Activated T-cell treated with anti-CD3 and anti-CD28 coated beads, Interleukin-2, amount 50 U/mL, for 4 hours (primary cell): Measurements from ENCODE around the gene PSMB11. TPM values are rescaled to one million over a fixed set of nuclear protein-coding genes. Genes with fewer than 3 reads are reported as not detected.

Experiments
- ATAC-seq, 2 donors: fragments of 200-7000 bp; cut with Tn5 transposase; one replicate each; pipeline ENCODE4 v1.10.0; 2021
- DNase-seq: peaks from one replicate; pipeline ENCODE4 v3.0.0-alpha.2; 2020
- H3K27me3 Mint-ChIP-seq: one replicate; pipeline ENCODE4 v1.8.0; 2021; ENCODE audit warnings: low read depth, mixed read lengths
- H3K36me3 Mint-ChIP-seq: one replicate; pipeline ENCODE4 v1.8.0; 2022; ENCODE audit warnings: mixed read lengths; ENCODE audit not compliant: insufficient read depth
- H3K4me1 Mint-ChIP-seq: one replicate; pipeline ENCODE4 v1.8.0; 2021; ENCODE audit warnings: low read depth, mixed read lengths
- H3K4me3 Mint-ChIP-seq: one replicate; pipeline ENCODE4 v1.8.0; 2021; ENCODE audit warnings: mild to moderate bottlenecking, moderate library complexity, mixed read lengths
- H3K9me3 Mint-ChIP-seq: one replicate; pipeline ENCODE4 v1.8.0; 2021; ENCODE audit warnings: mixed read lengths
- total RNA-seq, 3 donors: library from RNA; stranded (reverse); gene quantifications; one replicate each; pipeline ENCODE4 v1.2.1, GENCODE V29; 2021

Gene PSMB11
- total RNA-seq, 3 donors from 2014 or later = not detected

DNA sequence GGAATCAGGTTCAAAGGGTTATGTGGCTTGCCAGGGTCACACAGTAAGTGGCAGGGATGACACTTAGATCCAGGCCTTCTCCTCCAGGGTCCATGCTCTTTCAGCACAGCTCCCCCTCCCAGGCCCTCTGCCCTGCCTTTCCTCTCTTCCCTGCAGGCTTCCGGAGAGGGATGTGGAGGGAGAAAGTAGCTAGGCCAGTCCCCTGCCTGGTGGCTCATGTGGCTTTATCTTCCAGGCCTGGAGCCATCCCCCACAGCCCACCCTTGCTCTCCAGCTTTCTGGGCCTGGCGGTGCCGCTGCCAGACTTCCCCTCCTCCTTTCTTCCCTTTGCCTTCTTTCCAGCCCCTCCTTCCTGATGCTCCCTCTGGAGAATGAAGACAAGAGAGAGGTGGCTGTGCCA lies 1.7 kb downstream of the PSMB11 start:
- ATAC-seq (no peak), DNase-seq (no peak)
- H3K27me3 Mint-ChIP-seq = peaks cover 5% of the 10 kb centered on the region
- H3K4me1 Mint-ChIP-seq = no peaks in the 10 kb centered on the region
- no peaks in the 10 kb centered on the region for H3K36me3 Mint-ChIP-seq
- no peaks in the 10 kb centered on the region for H3K9me3 Mint-ChIP-seq
- no peak overlapping the region for H3K4me3 Mint-ChIP-seq

DNA sequence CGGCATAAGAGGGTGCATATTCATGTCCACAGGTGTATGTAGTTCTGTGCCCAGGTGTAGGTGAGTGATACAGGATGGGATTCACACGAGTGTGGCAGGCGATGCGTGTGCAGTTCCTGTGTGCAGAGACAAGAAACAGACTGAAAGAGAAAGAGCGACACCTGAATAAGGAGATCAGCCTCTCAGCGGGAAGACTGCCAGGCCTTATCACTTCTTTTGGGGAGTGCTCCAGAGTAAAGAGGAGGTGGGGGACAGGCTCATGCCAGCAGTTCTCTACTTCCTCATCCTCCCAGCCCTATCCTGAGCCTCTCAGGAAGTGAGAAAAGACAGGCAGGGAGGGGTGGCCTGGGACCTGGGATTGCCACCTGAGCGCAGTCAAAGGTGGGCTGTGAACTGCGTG lies 2.8 kb downstream of the PSMB11 start:
- Mint-ChIP-seq H3K4me3 (no peak overlapping the region), H3K4me1 (no peaks in the 10 kb centered on the region), H3K27me3 (peaks cover 5% of the 10 kb centered on the region), H3K9me3 (no peaks in the 10 kb centered on the region), H3K36me3 (no peaks in the 10 kb centered on the region)
- ATAC-seq (no peak), DNase-seq (no peak)

- Mint-ChIP-seq H3K36me3 (no peaks in the 10 kb centered on the region), H3K4me1 (no peaks in the 10 kb centered on the region), H3K27me3 (peaks cover 5% of the 10 kb centered on the region), H3K4me3 (no peak overlapping the region), H3K9me3 (no peaks in the 10 kb centered on the region)
- DNase-seq = no peak
- ATAC-seq = no peak
These were observed 3.7 kb downstream of the PSMB11 start for GRCh38 chr14:23045419-23046357.

DNA sequence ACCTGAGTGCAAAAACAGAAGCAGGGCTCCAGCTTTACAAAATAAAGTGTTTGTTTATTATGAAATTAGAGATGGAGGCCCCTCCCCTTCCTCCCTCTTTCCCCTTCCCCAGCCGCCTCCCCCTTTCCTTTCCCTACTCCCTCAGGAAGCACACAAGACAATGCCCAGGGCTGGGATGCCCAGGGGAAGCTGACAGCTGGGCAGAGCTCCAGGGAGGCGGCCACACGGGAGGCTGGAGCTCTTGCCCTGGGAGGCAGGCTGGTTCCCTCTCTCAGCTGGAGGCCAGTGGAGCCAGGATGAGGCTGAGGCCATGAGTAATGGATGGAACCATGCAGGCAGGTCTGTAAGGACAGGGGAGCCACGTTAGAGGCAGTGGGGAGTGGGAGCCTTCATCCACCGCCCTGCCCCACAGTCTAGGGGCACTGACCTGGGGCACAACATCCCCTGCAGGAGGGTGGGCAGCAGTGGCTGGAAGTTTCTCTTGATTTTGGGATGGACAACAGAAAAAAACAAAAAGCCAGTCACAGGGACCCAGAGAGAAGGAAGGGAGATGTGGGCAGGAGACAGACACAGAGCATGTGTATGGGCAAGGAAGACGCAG lies 5.1 kb downstream of the PSMB11 start:
- no peak for DNase-seq
- Mint-ChIP-seq H3K9me3 (no peaks in the 10 kb centered on the region), H3K4me1 (no peaks in the 10 kb centered on the region), H3K27me3 (peaks cover 5% of the 10 kb centered on the region), H3K4me3 (no peak overlapping the region), H3K36me3 (no peaks in the 10 kb centered on the region)
- ATAC-seq = no peak

DNA sequence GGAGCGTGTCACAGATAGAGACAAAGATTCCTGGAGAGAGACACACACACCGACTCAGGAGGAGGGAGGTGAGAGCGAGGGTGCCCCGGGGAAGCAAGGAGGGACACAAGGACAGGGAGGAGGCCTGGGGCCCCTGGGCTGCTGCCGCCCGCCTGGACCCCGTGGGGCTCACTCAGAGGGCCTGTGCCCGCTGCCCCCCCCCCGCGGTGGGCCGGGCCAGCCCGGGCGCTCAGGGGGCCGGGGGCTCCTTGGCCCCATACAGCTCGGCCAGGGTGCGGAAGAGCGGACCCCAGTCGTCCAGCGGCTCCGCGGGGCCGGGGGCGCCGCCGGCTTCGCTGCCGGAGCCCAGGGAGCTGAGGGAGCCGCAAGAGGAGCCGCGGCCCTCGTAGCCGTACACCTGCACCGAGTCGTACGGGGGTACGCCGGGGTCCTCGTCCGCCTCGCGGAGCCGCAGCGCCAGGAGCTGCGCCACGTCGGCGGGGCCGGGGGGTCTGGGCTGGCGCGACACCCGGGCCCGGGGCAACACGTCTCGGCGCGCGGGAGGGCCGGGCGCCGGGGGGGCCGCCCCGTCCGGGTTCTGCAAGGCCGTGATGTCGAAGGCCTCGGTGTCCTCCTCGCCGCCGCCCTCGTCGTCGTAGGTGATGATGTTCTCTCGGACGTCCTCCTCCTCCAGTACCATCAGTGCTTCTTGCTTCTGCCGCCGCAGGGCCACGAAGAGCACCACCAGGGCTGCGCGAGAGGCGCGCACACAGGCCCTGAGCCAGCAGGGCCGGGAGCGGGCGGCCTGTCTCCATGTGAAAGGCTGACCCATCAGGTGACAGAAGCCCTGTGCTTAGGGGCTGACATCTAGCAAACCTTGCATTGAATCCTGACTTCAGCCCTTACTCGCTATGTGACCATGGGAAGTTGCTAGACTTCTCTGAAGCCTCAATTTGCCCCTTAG lies 6.0 kb downstream of the PSMB11 start:
- ATAC-seq (no peak), DNase-seq (no peak)
- no peaks in the 10 kb centered on the region for H3K9me3 Mint-ChIP-seq
- H3K27me3 Mint-ChIP-seq = peaks cover 5% of the 10 kb centered on the region
- H3K4me3 Mint-ChIP-seq = no peak overlapping the region
- no peaks in the 10 kb centered on the region for H3K36me3 Mint-ChIP-seq
- no peaks in the 10 kb centered on the region for H3K4me1 Mint-ChIP-seq

DNA sequence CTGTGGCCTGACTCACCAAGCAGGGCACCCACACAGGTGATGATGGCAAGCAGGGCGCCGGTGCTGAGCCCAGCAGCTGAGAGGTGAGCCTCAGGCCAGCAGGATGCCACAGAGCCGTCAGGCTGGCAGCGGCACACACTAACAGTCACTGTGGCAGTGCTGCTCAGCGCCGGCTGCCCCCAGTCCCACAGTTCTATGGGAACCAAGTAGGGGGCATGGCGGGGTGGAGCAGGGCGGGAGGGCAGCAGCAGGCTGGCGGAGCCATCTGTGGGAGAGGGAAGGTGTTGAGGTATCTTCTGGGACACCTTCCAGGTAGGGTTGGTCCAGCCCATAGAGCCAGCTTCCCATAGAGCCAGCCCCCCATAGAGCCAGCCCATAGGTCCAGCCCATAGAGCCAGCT lies 7.0 kb downstream of the PSMB11 start:
- ATAC-seq (no peak), DNase-seq (no peak)
- Mint-ChIP-seq H3K9me3 (no peaks in the 10 kb centered on the region), H3K36me3 (no peaks in the 10 kb centered on the region), H3K4me1 (no peaks in the 10 kb centered on the region), H3K27me3 (peaks cover 5% of the 10 kb centered on the region), H3K4me3 (no peak overlapping the region)

DNA sequence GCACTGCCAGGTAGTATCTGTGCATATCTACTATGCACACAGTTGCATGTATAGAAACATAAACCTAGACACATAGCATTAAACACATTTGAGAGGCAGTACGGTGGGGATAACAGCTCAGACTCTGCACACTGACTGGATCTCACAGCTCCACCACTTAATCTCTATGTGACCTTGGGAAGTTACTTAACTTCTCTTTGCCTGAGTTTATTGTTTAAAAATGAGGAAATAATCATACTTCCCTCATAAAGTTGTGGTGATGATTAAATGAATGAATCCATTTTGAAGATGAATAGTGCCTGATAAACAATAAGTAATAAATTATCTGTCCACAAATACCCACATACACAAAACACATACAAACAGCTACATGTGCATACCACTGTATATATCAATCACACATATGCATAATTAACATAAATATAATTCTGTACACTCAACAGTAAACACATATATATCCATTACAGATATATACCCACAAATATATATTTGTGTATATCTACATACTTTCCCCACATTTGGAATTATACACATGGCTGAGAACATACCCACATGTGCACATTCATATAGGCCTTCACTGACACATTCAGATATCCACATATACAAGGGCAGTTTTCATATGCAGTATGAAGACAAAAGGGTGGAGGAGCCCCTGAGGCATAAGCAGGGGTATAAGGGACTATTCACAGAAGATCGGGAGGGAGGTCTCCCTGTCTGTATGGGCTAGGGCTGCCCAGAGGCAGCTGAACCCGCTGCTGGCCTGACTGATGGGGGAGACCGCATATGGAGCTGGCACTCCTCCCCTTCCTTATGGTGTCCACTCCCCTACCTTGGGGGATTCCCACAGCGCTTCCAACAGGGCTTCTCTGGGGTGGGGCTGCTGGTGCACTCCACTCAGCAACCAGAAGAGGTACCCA lies 9.4 kb downstream of the PSMB11 start:
- H3K4me1 Mint-ChIP-seq = peaks cover 5% of the 10 kb centered on the region
- no peaks in the 10 kb centered on the region for H3K9me3 Mint-ChIP-seq
- peaks cover 5% of the 10 kb centered on the region for H3K27me3 Mint-ChIP-seq
- DNase-seq (no peak), ATAC-seq (no peak)
- no peaks in the 10 kb centered on the region for H3K36me3 Mint-ChIP-seq
- H3K4me3 Mint-ChIP-seq = no peak overlapping the region

- Mint-ChIP-seq H3K36me3 (no peaks in the 10 kb centered on the region), H3K4me1 (peaks cover 11% of the 10 kb centered on the region), H3K27me3 (peaks cover 6% of the 10 kb centered on the region), H3K9me3 (no peaks in the 10 kb centered on the region), H3K4me3 (no peak overlapping the region)
- ATAC-seq = no peak
- no peak for DNase-seq
These were observed 10.2 kb downstream of the PSMB11 start for GRCh38 chr14:23052182-23052623.

DNA sequence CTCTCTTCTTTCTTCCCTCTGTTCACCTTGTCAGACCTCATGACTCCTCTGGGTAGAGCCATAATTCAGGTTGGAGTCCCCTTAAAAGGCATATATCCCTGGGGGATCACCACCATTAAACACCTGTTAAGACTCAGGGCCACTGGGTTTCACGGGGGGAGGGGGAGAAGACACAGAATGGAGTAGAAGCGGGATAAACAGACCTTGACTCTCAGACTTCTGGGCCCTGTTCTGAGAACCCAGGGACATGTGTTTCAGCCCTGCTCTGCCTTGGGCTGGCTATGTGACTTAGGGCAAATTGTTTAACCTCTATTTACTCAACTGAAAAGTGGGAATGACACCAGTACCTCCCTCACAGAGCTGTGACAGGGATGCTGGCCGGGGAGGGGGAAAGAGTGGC lies 10.7 kb downstream of the PSMB11 start:
- Mint-ChIP-seq H3K9me3 (no peaks in the 10 kb centered on the region), H3K4me1 (peaks cover 11% of the 10 kb centered on the region), H3K4me3 (no peak overlapping the region), H3K36me3 (no peaks in the 10 kb centered on the region), H3K27me3 (peaks cover 2% of the 10 kb centered on the region)
- ATAC-seq (no peak), DNase-seq (no peak)

- Mint-ChIP-seq H3K27me3 (peaks cover 2% of the 10 kb centered on the region), H3K4me1 (peaks cover 17% of the 10 kb centered on the region), H3K36me3 (peaks cover 3% of the 10 kb centered on the region), H3K9me3 (no peaks in the 10 kb centered on the region), H3K4me3 (no peak overlapping the region)
- no peak for DNase-seq
- no peak for ATAC-seq
These were observed 11.4 kb downstream of the PSMB11 start for GRCh38 chr14:23053426-23053825.

- ATAC-seq = no peak
- peaks cover 17% of the 10 kb centered on the region for H3K4me1 Mint-ChIP-seq
These were observed 12.2 kb downstream of the PSMB11 start for GRCh38 chr14:23054000-23054811.

DNA sequence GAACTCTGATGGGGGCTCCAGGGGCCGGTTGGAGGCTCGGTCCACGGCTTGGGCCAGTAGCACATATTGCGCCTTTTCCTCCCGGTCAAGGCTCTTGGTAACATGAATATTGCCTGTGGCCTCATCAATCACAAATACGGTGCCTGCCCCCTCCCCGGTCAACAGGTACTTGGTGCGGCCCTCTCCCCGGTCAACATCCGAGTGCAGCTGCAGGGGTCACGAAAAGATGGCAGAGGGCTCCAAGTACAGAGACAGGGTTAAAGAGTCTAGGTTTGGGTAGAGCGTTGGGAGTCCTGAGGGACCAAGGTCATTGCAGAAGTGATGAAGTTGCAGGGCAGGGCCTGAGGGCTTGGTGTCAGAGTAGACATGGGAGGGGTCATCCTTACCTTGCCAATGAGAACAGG lies 13.1 kb downstream of the PSMB11 start:
- Mint-ChIP-seq H3K36me3 (peaks cover 9% of the 10 kb centered on the region), H3K4me3 (no peak overlapping the region)
- DNase-seq = no peak

More at GRCh38 chr14:23054000-23054811, 12.2 kb downstream of the PSMB11 start:
- H3K36me3 Mint-ChIP-seq = peaks cover 5% of the 10 kb centered on the region
- H3K9me3 Mint-ChIP-seq = no peaks in the 10 kb centered on the region
- no peak for DNase-seq
- H3K27me3 Mint-ChIP-seq = peaks cover 2% of the 10 kb centered on the region
- H3K4me3 Mint-ChIP-seq = no peak overlapping the region

More for the DNA sequence above, 13.1 kb downstream of the PSMB11 start:
- Mint-ChIP-seq H3K27me3 (peaks cover 2% of the 10 kb centered on the region), H3K4me1 (peaks cover 17% of the 10 kb centered on the region), H3K9me3 (no peaks in the 10 kb centered on the region)
- no peak for ATAC-seq
